ENCODE measurements around the gene CCDC122. TPM values are rescaled to one million over a fixed set of nuclear protein-coding genes. Genes with fewer than 3 reads are reported as not detected.
A peak's percentile ranks its signal among the peaks of the same experiment; 100 is the strongest.

CCDC122 gene
- total RNA-seq, 1 donor = 4.7 TPM

DNA sequence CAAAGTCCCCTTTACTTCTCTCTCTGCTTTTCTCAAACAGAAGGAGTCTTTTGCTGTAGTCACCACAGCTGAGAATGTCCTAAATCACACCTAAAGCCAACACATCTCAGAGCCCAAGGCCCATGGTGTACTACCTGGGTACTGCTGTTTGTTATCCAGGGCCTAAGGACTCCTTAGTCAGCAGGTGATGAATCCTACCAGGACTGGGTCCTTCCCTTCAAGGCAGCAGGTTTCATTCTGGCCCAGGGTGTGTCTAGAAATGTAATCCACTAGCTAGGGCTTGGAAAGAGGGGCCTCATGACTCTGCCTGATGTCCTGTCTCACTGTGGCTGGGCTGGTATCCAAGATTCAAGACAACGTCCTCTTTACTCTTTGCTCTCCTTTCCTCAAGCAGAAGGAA lies 56.6 kb downstream of the CCDC122 start:
- Histone ChIP-seq H3K79me2 (ENCODE audit: insufficient read depth, low read length) (no peaks in the 10 kb centered on the region), H2AFZ (ENCODE audit: low read length) (no peak overlapping the region), H3K27me3 (ENCODE audit: insufficient read depth, low read length) (no peaks in the 10 kb centered on the region), H3K27ac (ENCODE audit: low read depth, low read length) (no peak overlapping the region), H3K4me2 (ENCODE audit: insufficient read depth, low read length) (no peak overlapping the region), H3K4me1 (ENCODE audit: insufficient read depth, low read length) (no peaks in the 10 kb centered on the region), H3K9me3 (ENCODE audit: low read depth, low read length) (no peaks in the 10 kb centered on the region), H4K20me1 (ENCODE audit: insufficient read depth, low read length) (no peaks in the 10 kb centered on the region), H3K36me3 (ENCODE audit: insufficient read depth, low read length) (no peaks in the 10 kb centered on the region), H3K4me3 (ENCODE audit: insufficient read depth, low read length) (no peak overlapping the region)
- TF ChIP-seq, protein P1, sequence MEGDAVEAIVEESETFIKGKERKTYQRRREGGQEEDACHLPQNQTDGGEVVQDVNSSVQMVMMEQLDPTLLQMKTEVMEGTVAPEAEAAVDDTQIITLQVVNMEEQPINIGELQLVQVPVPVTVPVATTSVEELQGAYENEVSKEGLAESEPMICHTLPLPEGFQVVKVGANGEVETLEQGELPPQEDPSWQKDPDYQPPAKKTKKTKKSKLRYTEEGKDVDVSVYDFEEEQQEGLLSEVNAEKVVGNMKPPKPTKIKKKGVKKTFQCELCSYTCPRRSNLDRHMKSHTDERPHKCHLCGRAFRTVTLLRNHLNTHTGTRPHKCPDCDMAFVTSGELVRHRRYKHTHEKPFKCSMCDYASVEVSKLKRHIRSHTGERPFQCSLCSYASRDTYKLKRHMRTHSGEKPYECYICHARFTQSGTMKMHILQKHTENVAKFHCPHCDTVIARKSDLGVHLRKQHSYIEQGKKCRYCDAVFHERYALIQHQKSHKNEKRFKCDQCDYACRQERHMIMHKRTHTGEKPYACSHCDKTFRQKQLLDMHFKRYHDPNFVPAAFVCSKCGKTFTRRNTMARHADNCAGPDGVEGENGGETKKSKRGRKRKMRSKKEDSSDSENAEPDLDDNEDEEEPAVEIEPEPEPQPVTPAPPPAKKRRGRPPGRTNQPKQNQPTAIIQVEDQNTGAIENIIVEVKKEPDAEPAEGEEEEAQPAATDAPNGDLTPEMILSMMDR (IDR thresholded peaks at IDR 0.05; ENCODE audit: extremely low read depth, low read depth, low read length) = no peak
- no peak for DNase-seq (ENCODE audit: insufficient read length, low spot score, missing footprints)

GRCh38 chr13:43816401-43816889 lies 63.1 kb downstream of the CCDC122 start:
- no peaks in the 10 kb centered on the region for H3K9me3 ChIP-seq (ENCODE audit: low read depth, low read length)
- no peaks in the 10 kb centered on the region for H3K36me3 ChIP-seq (ENCODE audit: insufficient read depth, low read length)
- no peak for DNase-seq (ENCODE audit: insufficient read length, low spot score, missing footprints)
- H3K4me1 ChIP-seq (ENCODE audit: insufficient read depth, low read length) = peaks cover 16% of the 10 kb centered on the region
- H2AFZ ChIP-seq (ENCODE audit: low read length) = no peak overlapping the region
- TF ChIP-seq, protein P1 (IDR thresholded peaks at IDR 0.05; ENCODE audit: extremely low read depth, low read depth, low read length) = no peak
- no peak overlapping the region for H3K4me2 ChIP-seq (ENCODE audit: insufficient read depth, low read length)
- no peak overlapping the region for H3K4me3 ChIP-seq (ENCODE audit: insufficient read depth, low read length)
- H3K79me2 ChIP-seq (ENCODE audit: insufficient read depth, low read length) = no peaks in the 10 kb centered on the region
- no peaks in the 10 kb centered on the region for H3K27me3 ChIP-seq (ENCODE audit: insufficient read depth, low read length)
- H3K27ac ChIP-seq (ENCODE audit: low read depth, low read length) = no peak overlapping the region
- no peaks in the 10 kb centered on the region for H4K20me1 ChIP-seq (ENCODE audit: insufficient read depth, low read length)

- TF ChIP-seq, protein P1 (IDR thresholded peaks at IDR 0.05; ENCODE audit: extremely low read depth, low read depth, low read length) = no peak
- Histone ChIP-seq H3K27me3 (ENCODE audit: insufficient read depth, low read length) (no peaks in the 10 kb centered on the region), H4K20me1 (ENCODE audit: insufficient read depth, low read length) (no peaks in the 10 kb centered on the region), H3K9me3 (ENCODE audit: low read depth, low read length) (no peaks in the 10 kb centered on the region), H3K4me1 (ENCODE audit: insufficient read depth, low read length) (peaks cover 16% of the 10 kb centered on the region), H3K4me3 (ENCODE audit: insufficient read depth, low read length) (peak overlapping the region; percentile 23), H3K27ac (ENCODE audit: low read depth, low read length) (peak overlapping the region; percentile 55), H2AFZ (ENCODE audit: low read length) (peak overlapping the region; percentile 67), H3K36me3 (ENCODE audit: insufficient read depth, low read length) (no peaks in the 10 kb centered on the region), H3K79me2 (ENCODE audit: insufficient read depth, low read length) (no peaks in the 10 kb centered on the region), H3K4me2 (ENCODE audit: insufficient read depth, low read length) (peak overlapping the region; percentile 71)
- DNase-seq (ENCODE audit: insufficient read length, low spot score, missing footprints) = no peak
Observed at GRCh38 chr13:43815204-43815603, 64.3 kb downstream of the CCDC122 start.

DNA sequence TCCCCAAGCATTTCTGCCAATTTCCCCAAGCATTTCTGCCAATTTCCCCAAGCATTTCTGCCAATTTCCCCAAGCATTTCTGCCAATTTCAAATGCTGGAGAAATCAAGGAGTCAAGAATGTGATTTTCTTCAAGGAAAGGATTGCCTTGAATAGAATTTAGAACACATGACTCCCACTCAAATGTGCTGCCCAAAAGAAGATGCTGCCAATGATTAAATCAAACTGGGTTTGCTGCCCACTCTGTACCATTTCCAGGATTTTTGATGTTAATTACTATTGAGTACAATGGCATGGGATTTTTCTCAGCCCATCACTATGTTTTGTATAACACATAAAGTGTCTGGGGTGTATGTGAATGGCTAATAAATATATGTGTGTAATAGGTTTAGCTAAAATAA lies 70.9 kb downstream of the CCDC122 start:
- Histone ChIP-seq H4K20me1 (ENCODE audit: insufficient read depth, low read length) (no peaks in the 10 kb centered on the region), H3K4me1 (ENCODE audit: insufficient read depth, low read length) (peaks cover 7% of the 10 kb centered on the region), H3K27me3 (ENCODE audit: insufficient read depth, low read length) (no peaks in the 10 kb centered on the region), H3K36me3 (ENCODE audit: insufficient read depth, low read length) (no peaks in the 10 kb centered on the region), H3K79me2 (ENCODE audit: insufficient read depth, low read length) (no peaks in the 10 kb centered on the region), H3K9me3 (ENCODE audit: low read depth, low read length) (no peaks in the 10 kb centered on the region), H2AFZ (ENCODE audit: low read length) (no peak overlapping the region), H3K27ac (ENCODE audit: low read depth, low read length) (no peak overlapping the region), H3K4me3 (ENCODE audit: insufficient read depth, low read length) (no peak overlapping the region), H3K4me2 (ENCODE audit: insufficient read depth, low read length) (no peak overlapping the region)
- DNase-seq (ENCODE audit: insufficient read length, low spot score, missing footprints) = no peak
- TF ChIP-seq, protein P1 (IDR thresholded peaks at IDR 0.05; ENCODE audit: extremely low read depth, low read depth, low read length) = no peak

Measured in osteoblast (primary cell).